Activated B cell treated with CpG ODN at 0.5 μM for 24 hours (primary cell): ENCODE results near the gene GNB4. TPM values are rescaled to one million over a fixed set of nuclear protein-coding genes. Genes with fewer than 3 reads are reported as not detected.

ENCODE experiments used
- ATAC-seq: fragments of 200-7000 bp; cut with Tn5 transposase; one replicate; pipeline ENCODE4 v1.10.0; 2021; ENCODE audit warnings: low read depth, mild to moderate bottlenecking, moderate library complexity
- CTCF ChIA-PET: fragments of 350-600 bp; sonication (Branson Sonifier 250); formaldehyde crosslinking; loops from one replicate; lab custom pipeline; 2021; ENCODE audit warnings: antibody characterized with exemption; lab: Charles Lee
- POLR2A ChIA-PET: fragments of 350-600 bp; sonication (Branson Sonifier 250); formaldehyde crosslinking; loops from one replicate; lab custom pipeline; 2021; ENCODE audit warnings: antibody characterized with exemption; lab: Charles Lee
- DNase-seq: peaks from one replicate; pipeline ENCODE4 v3.0.0; 2022
- H3K27ac Mint-ChIP-seq: one replicate; pipeline ENCODE4 v1.8.0; 2020; ENCODE audit warnings: mixed read lengths
- H3K27me3 Mint-ChIP-seq: one replicate; pipeline ENCODE4 v1.8.0; 2021; ENCODE audit warnings: mixed read lengths
- H3K36me3 Mint-ChIP-seq: one replicate; pipeline ENCODE4 v1.8.0; 2021; ENCODE audit warnings: low read depth, mixed read lengths
- H3K4me1 Mint-ChIP-seq: one replicate; pipeline ENCODE4 v1.8.0; 2021; ENCODE audit warnings: mixed read lengths
- H3K4me3 Mint-ChIP-seq: one replicate; pipeline ENCODE4 v1.8.0; 2020; ENCODE audit warnings: mild to moderate bottlenecking, mixed read lengths
- H3K9me3 Mint-ChIP-seq: one replicate; pipeline ENCODE4 v1.8.0; 2020; ENCODE audit warnings: mixed read lengths
- intact Hi-C: fragments of 100-400 bp; cut with micrococcal nuclease; formaldehyde crosslinking; loops from one replicate; pipeline ENCODE4 v1.15.1; 2024
- total RNA-seq: library from RNA; stranded (reverse); gene quantifications from 2 replicates; pipeline ENCODE4 v1.2.3, GENCODE V29; 2022
- TF ChIP-seq, protein P1 (sequence below): fragments of 200-600 bp; IDR thresholded peaks from one replicate; pipeline ENCODE4 v1.8.0; 2022; ENCODE audit warnings: antibody characterized with exemption, mild to moderate bottlenecking

Gene GNB4
- total RNA-seq, 1 donor from 2014 or later = 22.7 TPM

- Mint-ChIP-seq H3K4me1 (peaks cover 15% of the 10 kb centered on the region), H3K27me3 (no peaks in the 10 kb centered on the region), H3K9me3 (no peaks in the 10 kb centered on the region), H3K27ac (no peak overlapping the region), H3K36me3 (no peaks in the 10 kb centered on the region), H3K4me3 (no peak overlapping the region)
- TF ChIP-seq, protein P1, sequence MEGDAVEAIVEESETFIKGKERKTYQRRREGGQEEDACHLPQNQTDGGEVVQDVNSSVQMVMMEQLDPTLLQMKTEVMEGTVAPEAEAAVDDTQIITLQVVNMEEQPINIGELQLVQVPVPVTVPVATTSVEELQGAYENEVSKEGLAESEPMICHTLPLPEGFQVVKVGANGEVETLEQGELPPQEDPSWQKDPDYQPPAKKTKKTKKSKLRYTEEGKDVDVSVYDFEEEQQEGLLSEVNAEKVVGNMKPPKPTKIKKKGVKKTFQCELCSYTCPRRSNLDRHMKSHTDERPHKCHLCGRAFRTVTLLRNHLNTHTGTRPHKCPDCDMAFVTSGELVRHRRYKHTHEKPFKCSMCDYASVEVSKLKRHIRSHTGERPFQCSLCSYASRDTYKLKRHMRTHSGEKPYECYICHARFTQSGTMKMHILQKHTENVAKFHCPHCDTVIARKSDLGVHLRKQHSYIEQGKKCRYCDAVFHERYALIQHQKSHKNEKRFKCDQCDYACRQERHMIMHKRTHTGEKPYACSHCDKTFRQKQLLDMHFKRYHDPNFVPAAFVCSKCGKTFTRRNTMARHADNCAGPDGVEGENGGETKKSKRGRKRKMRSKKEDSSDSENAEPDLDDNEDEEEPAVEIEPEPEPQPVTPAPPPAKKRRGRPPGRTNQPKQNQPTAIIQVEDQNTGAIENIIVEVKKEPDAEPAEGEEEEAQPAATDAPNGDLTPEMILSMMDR = no peak
- no peak for ATAC-seq
- intact Hi-C loops = no loop called here
- ChIA-PET POLR2A (interaction anchor here (1.3 kb wide), 1 partner anchor 9 kb away, joined by 3 read pairs; no protein-coding TSS in a partner anchor), CTCF (no interaction called here)
- DNase-seq = no peak
These were observed 12.0 kb upstream of the GNB4 start for GRCh38 chr3:179463319-179463718.

GRCh38 chr3:179460260-179460659 is 9.0 kb upstream of the GNB4 start:
- no peak overlapping the region for H3K27ac Mint-ChIP-seq
- DNase-seq (no peak), ATAC-seq (no peak)
- no peaks in the 10 kb centered on the region for H3K9me3 Mint-ChIP-seq
- CTCF ChIA-PET = no interaction called here
- peaks cover 11% of the 10 kb centered on the region for H3K4me1 Mint-ChIP-seq
- TF ChIP-seq, protein P1 = no peak
- intact Hi-C loops = no loop called here
- no peaks in the 10 kb centered on the region for H3K27me3 Mint-ChIP-seq
- H3K36me3 Mint-ChIP-seq = no peaks in the 10 kb centered on the region
- POLR2A ChIA-PET = no interaction called here
- H3K4me3 Mint-ChIP-seq = no peak overlapping the region

DNA sequence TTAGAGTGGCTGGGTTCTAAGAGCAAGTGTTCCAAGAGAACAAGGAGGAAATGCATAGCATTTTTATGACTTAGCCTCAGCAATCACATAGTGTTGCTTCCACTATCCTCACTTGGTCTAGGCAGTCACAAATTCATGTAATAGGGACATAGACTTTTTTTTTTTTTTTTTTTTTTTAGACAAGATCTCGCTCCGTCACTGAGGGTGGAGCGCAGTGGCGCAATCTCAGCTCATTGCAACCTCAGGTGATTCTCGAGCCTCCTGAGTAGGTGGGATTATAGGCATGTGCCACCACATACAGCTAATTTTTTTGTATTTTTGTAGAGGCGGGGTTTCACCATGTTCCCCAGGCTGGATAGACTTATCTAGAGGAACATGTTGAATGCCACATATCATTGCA is 4.7 kb upstream of the GNB4 start:
- H3K27me3 Mint-ChIP-seq = no peaks in the 10 kb centered on the region
- H3K4me3 Mint-ChIP-seq = no peak overlapping the region
- H3K36me3 Mint-ChIP-seq = peaks cover 2% of the 10 kb centered on the region
- no peak for ATAC-seq
- peaks cover 8% of the 10 kb centered on the region for H3K4me1 Mint-ChIP-seq
- DNase-seq = no peak
- H3K27ac Mint-ChIP-seq = no peak overlapping the region
- ChIA-PET POLR2A (no interaction called here), CTCF (no interaction called here)
- TF ChIP-seq, protein P1 = no peak
- intact Hi-C loops = no loop called here
- H3K9me3 Mint-ChIP-seq = no peaks in the 10 kb centered on the region

DNA sequence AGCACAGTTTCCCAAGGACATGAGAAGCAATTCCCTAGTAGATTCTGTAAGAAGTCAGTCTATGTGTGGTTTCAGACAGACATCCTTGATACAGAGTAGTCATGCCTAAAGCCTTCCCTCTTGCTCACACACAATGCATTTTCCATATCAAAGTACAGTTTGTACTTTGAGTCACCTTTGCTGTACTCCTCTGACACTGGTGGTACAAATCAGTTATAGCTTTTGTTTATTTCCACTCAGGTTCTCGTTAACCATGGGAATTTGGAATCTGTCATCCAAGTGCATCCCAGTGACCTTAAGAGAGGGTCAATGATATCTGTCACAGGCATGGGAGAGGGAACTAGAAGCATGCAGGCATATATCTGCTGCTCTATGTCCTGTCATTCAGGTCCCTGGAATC is 3.6 kb upstream of the GNB4 start:
- ATAC-seq (no peak), DNase-seq (no peak)
- Mint-ChIP-seq H3K9me3 (no peaks in the 10 kb centered on the region), H3K27me3 (no peaks in the 10 kb centered on the region), H3K4me1 (peaks cover 16% of the 10 kb centered on the region), H3K27ac (no peak overlapping the region), H3K4me3 (no peak overlapping the region), H3K36me3 (peaks cover 6% of the 10 kb centered on the region)
- CTCF ChIA-PET = no interaction called here
- intact Hi-C loops = loop anchor here (5.0 kb wide), 3 partner anchors 108 to 197 kb away; partner anchors contain the start of genes MFN1 and USP13
- TF ChIP-seq, protein P1 = no peak
- POLR2A ChIA-PET = interaction anchor here (1.0 kb wide), 1 partner anchor 9 kb away, joined by 3 read pairs; no protein-coding TSS in a partner anchor

DNA sequence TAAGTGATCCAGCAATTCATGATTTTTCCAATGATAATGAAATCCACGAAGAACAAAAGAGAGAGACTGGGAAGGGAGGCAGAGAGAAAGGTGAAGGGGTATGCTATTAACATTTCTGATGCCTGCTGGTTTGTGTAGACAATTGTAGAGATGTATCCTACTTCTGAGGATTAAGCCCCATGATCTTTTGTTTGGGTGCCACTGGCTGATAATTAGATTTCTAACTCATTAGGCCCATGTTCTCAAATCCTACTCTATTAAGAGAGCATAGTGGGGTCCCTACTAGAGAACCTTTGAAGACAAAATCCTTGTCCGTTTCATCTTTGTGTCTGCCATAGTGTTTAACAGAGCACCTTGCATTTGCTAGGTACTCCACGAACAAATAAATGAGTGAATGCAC is 2.7 kb upstream of the GNB4 start:
- no peaks in the 10 kb centered on the region for H3K9me3 Mint-ChIP-seq
- H3K4me1 Mint-ChIP-seq = peaks cover 25% of the 10 kb centered on the region
- H3K36me3 Mint-ChIP-seq = peaks cover 6% of the 10 kb centered on the region
- intact Hi-C loops = loop anchor here (5.0 kb wide), 3 partner anchors 107 to 198 kb away; partner anchors contain the start of genes MFN1 and USP13
- no peaks in the 10 kb centered on the region for H3K27me3 Mint-ChIP-seq
- H3K27ac Mint-ChIP-seq = no peak overlapping the region
- H3K4me3 Mint-ChIP-seq = no peak overlapping the region
- no peak for ATAC-seq
- ChIA-PET POLR2A (interaction anchor here (1.0 kb wide), 1 partner anchor 10 kb away, joined by 3 read pairs; no protein-coding TSS in a partner anchor), CTCF (interaction anchor here (0.5 kb wide), 1 partner anchor 126 kb away, joined by 3 read pairs; no protein-coding TSS in a partner anchor)
- TF ChIP-seq, protein P1 = no peak
- DNase-seq = no peak
